ENCODE measurements around the gene KMT2B. TPM values are rescaled to one million over a fixed set of nuclear protein-coding genes. Genes with fewer than 3 reads are reported as not detected.

Gene KMT2B
- total RNA-seq, 1 donor, result 6.5 TPM

- no peaks in the 10 kb centered on the region for H3K36me3 ChIP-seq (ENCODE audit: insufficient read depth, low read length)
- no peaks in the 10 kb centered on the region for H3K79me2 ChIP-seq (ENCODE audit: insufficient read depth, low read length)
- no peaks in the 10 kb centered on the region for H3K4me1 ChIP-seq (ENCODE audit: insufficient read depth, low read length)
- H3K27me3 ChIP-seq (ENCODE audit: insufficient read depth, low read length), result no peaks in the 10 kb centered on the region
- H2AFZ ChIP-seq (ENCODE audit: low read length), result no peak overlapping the region
- no peak overlapping the region for H3K27ac ChIP-seq (ENCODE audit: low read depth, low read length)
- H4K20me1 ChIP-seq (ENCODE audit: insufficient read depth, low read length), result no peaks in the 10 kb centered on the region
- no peak overlapping the region for H3K4me2 ChIP-seq (ENCODE audit: insufficient read depth, low read length)
- DNase-seq (ENCODE audit: insufficient read length, low spot score, missing footprints), result no peak
- no peak for TF ChIP-seq CTCF (IDR thresholded peaks at IDR 0.05; ENCODE audit: extremely low read depth, low read depth, low read length)
- no peaks in the 10 kb centered on the region for H3K9me3 ChIP-seq (ENCODE audit: low read depth, low read length)
- H3K4me3 ChIP-seq (ENCODE audit: insufficient read depth, low read length), result no peak overlapping the region
Measured at GRCh38 chr19:35692010-35692409, 25.8 kb upstream of the KMT2B start.

GRCh38 chr19:35693422-35693821 lies 24.4 kb upstream of the KMT2B start:
- no peak for TF ChIP-seq CTCF (IDR thresholded peaks at IDR 0.05; ENCODE audit: extremely low read depth, low read depth, low read length)

GRCh38 chr19:35693835-35694599 lies 23.8 kb upstream of the KMT2B start:
- H3K79me2 ChIP-seq (ENCODE audit: insufficient read depth, low read length), result no peaks in the 10 kb centered on the region
- peak; percentile 97 for DNase-seq (ENCODE audit: insufficient read length, low spot score, missing footprints)
- H3K27ac ChIP-seq (ENCODE audit: low read depth, low read length), result no peak overlapping the region
- H2AFZ ChIP-seq (ENCODE audit: low read length), result no peak overlapping the region
- no peak overlapping the region for H3K4me3 ChIP-seq (ENCODE audit: insufficient read depth, low read length)
- no peaks in the 10 kb centered on the region for H3K36me3 ChIP-seq (ENCODE audit: insufficient read depth, low read length)
- H4K20me1 ChIP-seq (ENCODE audit: insufficient read depth, low read length), result no peaks in the 10 kb centered on the region
- H3K27me3 ChIP-seq (ENCODE audit: insufficient read depth, low read length), result no peaks in the 10 kb centered on the region
- TF ChIP-seq CTCF (IDR thresholded peaks at IDR 0.05; ENCODE audit: extremely low read depth, low read depth, low read length), result peak; percentile 99
- H3K9me3 ChIP-seq (ENCODE audit: low read depth, low read length), result no peaks in the 10 kb centered on the region
- H3K4me2 ChIP-seq (ENCODE audit: insufficient read depth, low read length), result no peak overlapping the region
- H3K4me1 ChIP-seq (ENCODE audit: insufficient read depth, low read length), result no peaks in the 10 kb centered on the region

More at GRCh38 chr19:35693422-35693821, 24.4 kb upstream of the KMT2B start:
- H3K79me2 ChIP-seq (ENCODE audit: insufficient read depth, low read length), result no peaks in the 10 kb centered on the region
- DNase-seq (ENCODE audit: insufficient read length, low spot score, missing footprints), result no peak
- H3K4me1 ChIP-seq (ENCODE audit: insufficient read depth, low read length), result no peaks in the 10 kb centered on the region
- H3K36me3 ChIP-seq (ENCODE audit: insufficient read depth, low read length), result no peaks in the 10 kb centered on the region
- no peaks in the 10 kb centered on the region for H4K20me1 ChIP-seq (ENCODE audit: insufficient read depth, low read length)
- H3K9me3 ChIP-seq (ENCODE audit: low read depth, low read length), result no peaks in the 10 kb centered on the region
- H3K4me3 ChIP-seq (ENCODE audit: insufficient read depth, low read length), result no peak overlapping the region
- H3K27ac ChIP-seq (ENCODE audit: low read depth, low read length), result no peak overlapping the region
- H2AFZ ChIP-seq (ENCODE audit: low read length), result no peak overlapping the region
- no peaks in the 10 kb centered on the region for H3K27me3 ChIP-seq (ENCODE audit: insufficient read depth, low read length)
- no peak overlapping the region for H3K4me2 ChIP-seq (ENCODE audit: insufficient read depth, low read length)

DNA sequence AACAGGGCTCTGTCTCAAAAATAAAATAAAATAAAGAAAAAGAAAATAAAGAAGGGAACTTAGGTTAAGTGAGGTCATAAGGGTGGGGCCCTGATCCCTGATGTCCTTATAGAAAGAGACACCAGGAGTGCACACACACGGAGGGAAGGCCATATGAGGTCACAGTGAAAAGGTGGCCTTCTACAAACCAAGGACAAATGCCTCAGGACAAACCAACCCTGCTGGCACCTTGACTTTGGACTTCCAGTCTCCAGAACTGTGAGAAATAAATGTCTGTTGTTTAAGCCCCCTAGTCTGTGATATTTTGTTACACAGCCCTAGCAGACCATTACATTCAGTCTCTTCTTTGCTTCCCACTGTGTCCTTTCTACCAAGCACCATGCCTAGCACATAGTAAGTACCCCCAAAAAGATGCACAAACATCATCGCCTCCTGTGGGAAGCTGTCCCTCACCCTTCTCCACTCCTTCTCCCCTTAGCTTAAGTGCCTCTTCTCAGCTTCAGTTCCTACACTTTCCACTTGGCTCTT lies 21.8 kb upstream of the KMT2B start:
- Histone ChIP-seq H3K4me1 (ENCODE audit: insufficient read depth, low read length) (no peaks in the 10 kb centered on the region), H3K36me3 (ENCODE audit: insufficient read depth, low read length) (no peaks in the 10 kb centered on the region), H3K27me3 (ENCODE audit: insufficient read depth, low read length) (no peaks in the 10 kb centered on the region), H3K4me3 (ENCODE audit: insufficient read depth, low read length) (no peak overlapping the region), H3K79me2 (ENCODE audit: insufficient read depth, low read length) (no peaks in the 10 kb centered on the region), H4K20me1 (ENCODE audit: insufficient read depth, low read length) (no peaks in the 10 kb centered on the region), H3K4me2 (ENCODE audit: insufficient read depth, low read length) (no peak overlapping the region), H3K27ac (ENCODE audit: low read depth, low read length) (no peak overlapping the region), H3K9me3 (ENCODE audit: low read depth, low read length) (no peaks in the 10 kb centered on the region), H2AFZ (ENCODE audit: low read length) (no peak overlapping the region)
- no peak for TF ChIP-seq CTCF (IDR thresholded peaks at IDR 0.05; ENCODE audit: extremely low read depth, low read depth, low read length)
- DNase-seq (ENCODE audit: insufficient read length, low spot score, missing footprints), result no peak
